NCI-H2227 (cell line): ENCODE results near the gene CRYL1.
"Not testable (repeated sequence)": the region's sequence is repeated elsewhere in the genome, so short reads cannot be mapped to it uniquely, and the experiment has no call there.

Source experiments
- DNase-seq: peaks from one replicate; lab custom pipeline; 2025; ENCODE audit not compliant: unreplicated experiment; lab: John Stamatoyannopoulos, UW

Gene CRYL1

GRCh38 chr13:20461481-20461859 is 64.2 kb downstream of the CRYL1 start:
- no peak for DNase-seq

GRCh38 chr13:20460761-20461160 is 64.9 kb downstream of the CRYL1 start:
- DNase-seq, result no peak

GRCh38 chr13:20457670-20458069 is 68.0 kb downstream of the CRYL1 start:
- DNase-seq, result no peak

GRCh38 chr13:20456737-20457136 is 68.9 kb downstream of the CRYL1 start:
- no peak for DNase-seq

GRCh38 chr13:20451397-20451796 is 74.3 kb downstream of the CRYL1 start:
- no peak for DNase-seq

GRCh38 chr13:20448470-20448869 is 77.2 kb downstream of the CRYL1 start:
- DNase-seq, result no peak

- DNase-seq, result no peak
These were observed 78.8 kb downstream of the CRYL1 start for GRCh38 chr13:20446900-20447299.

GRCh38 chr13:20446405-20446804 is 79.3 kb downstream of the CRYL1 start:
- no peak for DNase-seq

- DNase-seq, result no peak
These were observed 82.8 kb downstream of the CRYL1 start for GRCh38 chr13:20442798-20443381.

- no peak for DNase-seq
These were observed 83.3 kb downstream of the CRYL1 start for GRCh38 chr13:20442375-20442774.

- DNase-seq, result no peak
These were observed 83.8 kb downstream of the CRYL1 start for GRCh38 chr13:20441879-20442278.

- no peak for DNase-seq
These were observed 84.6 kb downstream of the CRYL1 start for GRCh38 chr13:20441056-20441455.

GRCh38 chr13:20439261-20439660 is 86.4 kb downstream of the CRYL1 start:
- no peak for DNase-seq

GRCh38 chr13:20438801-20439200 is 86.9 kb downstream of the CRYL1 start:
- no peak for DNase-seq

- no peak for DNase-seq
These were observed 89.2 kb downstream of the CRYL1 start for GRCh38 chr13:20436505-20436904.

- DNase-seq, result no peak
These were observed 89.9 kb downstream of the CRYL1 start for GRCh38 chr13:20435616-20436368.

- not testable (repeated sequence) for DNase-seq
These were observed 91.4 kb downstream of the CRYL1 start for GRCh38 chr13:20434210-20434609.

GRCh38 chr13:20431687-20432384 is 93.8 kb downstream of the CRYL1 start:
- no peak for DNase-seq

- no peak for DNase-seq
These were observed 94.6 kb downstream of the CRYL1 start for GRCh38 chr13:20431080-20431479.

GRCh38 chr13:20430296-20430695 is 95.4 kb downstream of the CRYL1 start:
- DNase-seq, result no peak

GRCh38 chr13:20429682-20430081 is 96.0 kb downstream of the CRYL1 start:
- no peak for DNase-seq
